ENCODE measurements around the gene CPSF4L.

The CPSF4L gene

DNA sequence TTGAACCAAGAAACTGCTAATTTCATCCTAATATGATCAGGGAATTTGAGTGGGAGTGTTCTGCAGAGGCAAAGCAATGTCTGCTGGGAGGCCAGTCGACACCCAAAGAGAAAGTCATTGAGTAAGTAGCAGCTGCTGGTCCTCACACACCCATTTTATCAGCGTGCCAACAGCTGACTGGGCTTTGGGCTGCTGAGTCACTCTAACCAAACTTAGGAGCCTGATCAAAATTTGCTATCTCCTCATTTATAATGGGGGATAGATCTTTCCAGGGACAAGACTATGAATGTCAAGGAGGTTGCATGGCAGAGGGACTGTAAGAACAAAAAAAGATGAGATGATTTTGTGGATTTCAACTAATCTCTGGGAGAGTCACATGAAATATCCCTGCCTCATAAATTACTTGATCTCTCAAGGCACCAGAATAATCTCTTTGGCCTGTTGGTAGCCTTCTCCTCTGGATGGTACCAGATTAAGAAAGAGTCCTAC is 32.9 kb downstream of the CPSF4L start:
- DNase-seq, result peak; percentile 62

DNA sequence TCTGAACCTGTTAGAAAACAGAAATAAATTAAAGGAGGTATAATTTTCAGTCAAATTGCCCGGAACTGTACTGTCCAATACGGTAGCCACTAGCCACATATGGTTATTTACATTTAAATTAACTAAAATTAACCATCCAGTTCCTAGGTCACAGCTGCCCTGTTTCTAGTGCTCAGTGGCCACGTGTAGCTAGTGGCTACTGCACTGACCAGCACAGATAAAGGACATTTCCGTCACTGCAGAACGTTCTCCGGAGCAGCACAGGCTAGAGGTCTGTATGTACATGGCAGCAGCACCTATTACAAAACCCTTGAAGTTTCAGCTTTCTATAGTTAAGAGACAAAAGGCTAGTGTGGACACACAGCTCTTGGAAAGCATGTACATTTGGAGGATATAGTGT is 33.7 kb downstream of the CPSF4L start:
- no peak for DNase-seq

DNA sequence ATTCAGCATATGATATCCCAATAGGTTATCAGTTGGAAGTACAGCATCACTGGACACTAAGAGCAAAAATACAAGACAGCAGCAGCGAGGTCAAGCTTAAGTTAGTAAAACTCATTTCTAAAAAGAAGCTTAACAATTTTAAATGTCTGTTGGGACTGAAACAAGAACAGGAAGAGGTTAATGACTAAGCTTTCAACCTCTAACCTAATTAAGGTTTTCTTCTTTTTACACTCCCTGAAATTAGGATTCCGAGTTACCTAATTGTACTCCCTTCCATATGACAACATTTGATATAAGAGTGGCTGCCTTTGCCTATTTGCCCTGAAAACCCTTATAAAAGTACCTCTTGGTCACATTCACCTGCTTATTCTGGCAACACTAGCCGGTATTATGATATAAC is 34.3 kb downstream of the CPSF4L start:
- no peak for DNase-seq

DNA sequence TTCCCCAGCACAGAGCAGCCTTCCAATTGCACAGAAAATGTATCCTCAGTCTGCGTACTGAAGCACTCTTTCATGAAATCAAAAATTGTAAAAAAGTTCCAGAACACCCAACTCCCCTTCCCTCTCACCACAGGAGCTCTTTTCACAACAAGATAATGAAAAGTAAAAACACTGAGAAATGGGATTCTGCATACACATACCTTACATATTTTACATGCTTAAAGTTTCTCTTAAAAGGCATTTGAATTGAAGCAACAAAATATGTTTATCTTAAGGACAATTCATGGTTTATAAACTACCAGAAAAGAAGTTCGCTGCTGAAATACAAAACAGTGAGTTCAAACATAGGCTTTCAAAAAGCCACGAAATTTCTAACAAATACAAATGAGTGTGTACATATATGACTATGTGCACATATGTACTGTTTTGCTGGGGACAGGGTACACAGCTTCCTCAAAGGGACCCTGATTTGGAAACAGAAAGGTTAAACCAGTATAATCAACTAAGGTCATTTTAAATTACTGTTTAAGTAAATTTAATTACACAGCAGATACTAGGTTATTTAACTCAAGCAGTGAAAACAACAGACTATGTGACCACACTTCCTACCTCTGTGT is 35.0 kb downstream of the CPSF4L start:
- no peak for DNase-seq

DNA sequence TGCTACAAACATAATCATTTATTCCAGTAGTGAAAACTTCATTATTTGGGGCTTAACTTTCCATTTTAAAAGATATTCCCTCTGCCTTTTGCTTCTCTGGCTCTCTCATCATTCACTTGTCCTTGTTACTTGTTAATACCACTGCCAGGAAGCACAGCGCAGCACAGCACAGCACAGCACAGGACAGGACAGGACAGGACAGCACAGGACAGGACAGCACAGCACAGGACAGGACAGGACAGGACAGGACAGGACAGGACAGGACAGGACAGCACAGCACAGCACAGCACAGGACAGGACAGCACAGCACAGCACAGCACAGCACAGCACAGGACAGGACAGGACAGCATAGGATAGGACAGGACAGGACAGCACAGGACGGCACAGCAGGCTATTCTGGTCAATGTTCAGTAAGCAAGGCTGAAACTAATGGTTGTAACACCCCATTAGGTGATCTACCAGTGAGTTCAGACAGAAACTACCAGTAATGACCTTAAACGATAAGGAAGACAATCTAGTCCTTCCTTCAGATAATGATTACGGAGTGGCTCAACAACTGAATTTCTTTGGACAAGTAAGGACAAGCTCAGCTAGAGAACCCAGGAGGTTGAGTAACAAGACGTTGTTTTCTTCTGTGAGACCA is 36.9 kb downstream of the CPSF4L start:
- DNase-seq, result no peak

DNA sequence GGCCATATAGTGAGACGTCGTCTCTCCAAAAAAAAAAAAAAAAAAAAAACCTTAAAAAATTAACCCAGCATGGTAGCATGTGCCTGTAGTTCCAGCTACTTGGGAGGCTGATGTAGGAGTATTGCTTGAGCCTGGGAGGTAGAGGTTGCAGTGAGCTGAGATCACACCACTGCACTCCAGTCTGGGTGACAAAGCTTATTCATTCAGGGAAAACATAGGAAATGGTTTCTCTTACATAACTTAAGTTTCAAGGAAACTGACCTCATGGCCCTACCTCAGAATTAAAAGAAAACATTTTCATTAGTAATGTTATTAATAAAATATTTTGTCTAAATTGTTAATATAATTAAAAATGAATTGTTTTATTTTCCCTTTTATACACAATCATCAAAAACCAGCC is 37.4 kb downstream of the CPSF4L start:
- DNase-seq, result no peak

DNA sequence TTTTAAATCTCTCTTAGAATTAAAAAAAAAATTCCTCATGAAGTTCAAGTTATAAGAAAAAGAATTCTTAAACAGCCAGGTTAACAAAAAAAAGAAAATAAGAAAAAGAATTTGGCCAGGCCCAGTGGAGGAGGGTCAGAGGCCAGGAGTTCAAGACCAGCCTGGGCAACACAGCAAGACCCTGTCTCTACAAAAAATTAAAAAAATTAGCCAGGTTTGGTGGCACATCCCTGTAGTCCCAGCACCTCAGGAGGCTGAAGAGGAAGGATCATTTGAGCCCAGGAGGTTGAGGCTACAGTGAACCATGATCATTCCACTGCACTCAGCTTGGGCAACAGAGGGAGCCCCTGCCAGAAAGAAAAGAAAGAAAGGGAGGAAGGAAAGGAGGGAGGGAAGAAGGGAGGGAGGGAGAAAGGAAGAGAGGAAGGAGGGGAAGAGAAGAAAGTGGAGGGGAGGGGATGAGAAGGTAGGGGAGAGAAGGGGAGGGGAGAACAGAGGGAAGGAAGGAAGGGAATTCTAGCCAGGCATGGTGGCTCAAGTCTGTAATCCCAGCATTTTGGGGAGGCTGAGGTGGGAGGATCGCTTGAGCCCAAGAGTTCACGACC is 38.0 kb downstream of the CPSF4L start:
- no peak for DNase-seq

DNA sequence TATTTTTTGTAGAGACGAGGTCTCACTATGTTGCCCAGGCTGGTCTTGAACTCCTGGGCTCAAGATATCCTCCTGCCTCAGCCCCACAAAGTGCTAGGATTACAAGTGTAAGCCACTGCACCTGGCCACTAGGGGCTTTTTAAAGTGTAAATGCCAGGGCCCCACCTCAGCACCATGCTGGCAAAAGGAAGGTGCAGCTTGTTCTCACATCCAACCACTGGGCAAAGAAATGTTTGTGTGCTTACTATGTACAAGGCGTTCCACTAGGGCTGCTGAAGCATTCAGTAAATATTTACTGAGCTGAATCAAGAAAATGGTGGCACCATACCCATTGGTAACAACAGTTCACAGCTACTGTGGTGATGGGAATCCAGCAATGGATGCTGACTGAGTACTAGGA is 46.2 kb downstream of the CPSF4L start:
- DNase-seq, result no peak

DNA sequence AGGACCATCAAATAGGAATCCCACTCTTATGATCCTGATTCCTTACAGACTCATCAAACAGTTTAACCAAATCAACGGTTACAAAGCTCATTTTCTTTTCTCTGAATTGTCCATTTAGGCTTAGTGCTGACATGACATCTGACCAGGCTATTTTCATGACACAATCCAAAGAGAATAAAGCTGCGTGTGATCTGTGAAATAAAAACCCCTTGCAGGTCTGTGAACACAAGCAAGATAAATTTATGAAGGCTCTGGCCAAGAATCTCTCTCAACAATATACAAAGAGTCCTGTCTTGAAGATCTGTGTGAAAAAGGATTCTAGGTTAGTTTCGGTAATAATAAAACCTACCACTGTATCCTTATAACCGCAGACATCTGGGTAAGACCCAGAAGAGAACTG is 46.8 kb downstream of the CPSF4L start:
- DNase-seq, result no peak

DNA sequence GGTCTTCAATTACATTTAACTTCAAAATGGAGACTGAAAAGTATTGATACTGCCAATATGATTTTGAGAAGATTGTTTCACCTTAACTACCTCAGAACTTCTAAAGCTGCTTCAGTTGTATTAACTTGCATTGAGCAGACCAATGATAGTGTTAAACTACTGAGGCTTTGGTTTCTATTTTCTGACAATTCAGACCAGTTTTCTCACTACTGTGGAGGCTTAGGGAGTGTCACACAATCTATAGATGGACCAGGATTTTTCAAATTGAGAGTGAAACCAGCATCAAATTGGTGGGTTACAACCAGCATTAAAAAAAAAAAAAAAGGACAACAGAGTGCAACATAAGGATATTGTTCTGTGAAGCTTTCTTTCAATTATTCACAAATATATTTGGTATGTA is 47.7 kb downstream of the CPSF4L start:
- DNase-seq, result no peak

DNA sequence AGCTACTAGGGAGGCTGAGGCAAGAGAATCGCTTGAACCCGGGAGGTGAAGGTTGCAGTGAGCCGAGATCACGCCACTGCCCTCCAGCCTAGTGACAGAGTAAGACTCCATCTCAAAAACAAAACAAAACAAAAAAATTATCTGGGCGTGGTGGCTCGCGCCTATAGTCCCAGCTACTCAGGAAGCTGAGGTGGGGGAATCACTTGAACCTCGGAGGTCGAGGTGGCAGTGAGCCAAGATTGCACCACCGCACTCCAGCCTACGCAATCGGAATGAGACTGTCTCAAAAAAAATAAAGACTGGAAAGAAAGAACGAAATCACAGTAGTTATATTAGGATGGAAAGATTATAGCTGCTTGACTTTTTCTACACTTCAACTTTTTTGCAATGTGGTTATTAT is 49.9 kb downstream of the CPSF4L start:
- DNase-seq, result no peak

DNA sequence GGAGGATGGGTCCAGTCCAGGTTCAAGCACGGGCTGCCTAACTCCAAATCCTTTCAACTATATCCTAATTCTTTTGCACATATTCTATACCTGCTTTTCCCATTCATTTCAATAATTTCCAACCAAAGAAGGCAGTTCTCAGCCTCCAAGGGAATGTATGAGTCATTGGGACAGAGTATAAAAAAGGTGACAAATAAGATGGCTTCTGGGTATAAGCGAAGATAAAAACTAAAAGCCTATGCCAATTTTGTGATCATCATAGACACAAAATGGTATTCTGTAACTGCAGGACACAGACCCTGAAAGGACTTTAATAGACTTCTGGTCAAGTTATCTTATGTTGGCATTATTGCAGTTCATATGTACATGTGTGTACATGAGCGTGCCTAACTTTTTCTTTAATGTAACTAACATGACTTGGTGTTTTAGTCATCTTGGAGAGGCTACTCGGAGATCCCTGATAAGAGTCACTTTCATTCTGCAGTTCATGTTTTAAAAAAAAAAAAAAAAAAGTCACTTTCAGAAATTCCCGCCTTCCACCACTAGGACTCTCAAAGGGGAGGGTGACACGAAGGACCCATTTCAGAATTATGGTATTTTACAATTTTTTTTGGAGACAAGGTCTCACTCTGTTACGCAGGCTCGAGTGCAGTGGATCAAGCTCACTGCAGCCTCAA is 51.5 kb downstream of the CPSF4L start:
- no peak for DNase-seq

DNA sequence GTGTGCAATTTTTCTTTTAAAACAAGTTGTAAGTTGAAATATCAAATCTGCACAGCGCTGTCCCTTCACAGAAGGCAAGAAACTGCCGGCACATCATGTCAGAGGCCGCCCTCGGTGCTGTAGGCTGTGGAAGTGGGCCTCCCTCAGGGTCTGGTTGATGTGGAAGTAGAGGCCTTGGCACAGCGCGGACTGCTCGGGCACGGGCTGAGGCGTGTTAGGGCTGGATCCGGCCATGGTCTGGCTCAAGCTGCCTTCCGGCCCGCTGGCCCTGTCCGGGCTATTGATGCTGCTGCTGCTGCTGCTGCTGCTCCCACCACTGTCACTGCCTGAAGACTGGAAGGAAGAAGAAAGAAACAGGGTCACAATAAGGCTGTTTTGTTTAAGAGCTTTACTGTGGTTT is 52.2 kb downstream of the CPSF4L start:
- DNase-seq, result no peak

DNA sequence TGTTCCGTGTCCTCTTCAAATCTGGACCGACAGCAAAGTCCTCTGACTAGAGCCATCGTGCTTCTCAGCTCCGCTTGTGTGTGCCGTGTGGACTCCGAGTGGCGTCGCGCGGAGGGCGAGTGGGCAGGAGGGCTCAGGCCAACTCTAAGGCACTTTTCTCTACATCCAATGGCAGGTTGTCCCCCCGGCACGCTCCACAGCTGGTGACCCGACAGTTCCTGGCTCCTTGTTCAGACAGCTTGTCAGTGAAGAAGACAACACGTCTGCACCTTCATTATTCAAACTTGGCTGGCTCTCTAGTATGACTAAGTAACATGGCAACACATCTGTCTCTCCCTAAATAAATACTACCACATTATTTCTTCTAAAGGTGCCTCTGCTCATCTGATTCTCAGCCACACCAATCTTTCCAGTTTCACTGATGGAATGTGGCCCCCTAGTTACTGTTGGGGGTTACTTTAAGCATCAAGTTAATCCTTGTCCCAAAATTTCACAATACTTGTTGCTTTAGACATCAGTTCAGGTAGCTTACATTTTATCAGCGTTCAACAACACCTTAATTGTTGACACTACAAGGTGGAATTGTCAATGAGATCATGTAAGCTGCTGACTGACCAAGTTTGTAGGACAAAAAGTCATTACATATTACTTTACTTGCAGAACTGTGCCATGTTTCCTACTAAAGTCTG is 53.4 kb downstream of the CPSF4L start:
- DNase-seq, result no peak

DNA sequence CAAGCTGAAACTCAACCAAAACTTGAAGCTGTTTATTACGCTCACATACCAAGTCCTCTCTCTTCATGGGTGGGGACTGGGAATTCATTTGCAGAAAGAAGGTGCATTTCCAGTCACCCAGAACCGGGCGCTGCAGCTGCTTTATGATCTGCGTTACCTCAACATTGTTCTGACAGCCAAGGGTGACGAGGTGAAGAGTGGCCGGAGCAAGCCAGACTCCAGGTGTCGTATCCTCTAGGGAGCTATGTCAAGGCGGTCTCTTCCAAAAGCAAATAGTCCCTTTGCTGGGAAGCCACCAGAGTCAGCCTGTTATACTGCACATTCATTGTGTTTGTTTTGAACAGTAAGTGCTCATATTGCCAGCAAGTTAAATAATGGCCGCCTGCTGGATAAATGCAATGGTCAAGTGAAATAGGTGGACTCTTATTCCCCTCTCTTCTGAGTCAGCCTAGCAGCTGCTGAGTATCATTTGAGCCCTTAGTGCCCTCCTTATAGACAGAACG is 56.2 kb downstream of the CPSF4L start:
- no peak for DNase-seq

DNA sequence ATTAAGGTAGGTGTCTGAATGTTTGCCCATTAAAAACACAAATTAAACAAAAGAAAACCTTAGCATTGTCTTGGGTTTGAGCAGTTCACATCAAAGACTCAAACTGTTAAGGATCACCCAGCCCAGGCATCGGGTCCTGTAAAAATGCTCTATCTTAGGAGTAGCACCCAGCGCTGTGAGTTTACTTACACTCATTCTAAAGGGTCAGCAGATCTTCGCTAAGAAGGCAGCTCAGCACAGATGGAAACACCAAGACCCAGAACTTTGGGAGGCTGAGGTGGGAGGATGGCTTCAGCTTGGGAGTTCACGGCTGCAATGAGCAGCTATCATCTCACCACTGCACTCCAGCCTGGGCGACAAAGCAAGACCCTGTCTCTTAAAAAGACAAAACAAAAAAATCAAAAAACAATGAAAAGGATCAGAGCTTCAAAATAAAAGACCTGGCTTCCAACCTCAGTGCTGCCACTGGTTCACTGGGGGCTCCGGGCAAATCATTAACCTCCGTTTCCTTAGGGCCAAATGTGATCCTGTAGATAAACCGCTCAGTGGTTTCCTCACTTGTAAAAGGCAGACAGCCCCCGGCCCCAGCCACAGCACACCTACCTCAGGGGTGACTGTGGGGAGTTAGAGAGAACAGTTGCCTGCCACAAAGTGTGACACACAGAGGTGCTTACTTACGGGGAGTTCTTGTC is 57.7 kb downstream of the CPSF4L start:
- no peak for DNase-seq

DNA sequence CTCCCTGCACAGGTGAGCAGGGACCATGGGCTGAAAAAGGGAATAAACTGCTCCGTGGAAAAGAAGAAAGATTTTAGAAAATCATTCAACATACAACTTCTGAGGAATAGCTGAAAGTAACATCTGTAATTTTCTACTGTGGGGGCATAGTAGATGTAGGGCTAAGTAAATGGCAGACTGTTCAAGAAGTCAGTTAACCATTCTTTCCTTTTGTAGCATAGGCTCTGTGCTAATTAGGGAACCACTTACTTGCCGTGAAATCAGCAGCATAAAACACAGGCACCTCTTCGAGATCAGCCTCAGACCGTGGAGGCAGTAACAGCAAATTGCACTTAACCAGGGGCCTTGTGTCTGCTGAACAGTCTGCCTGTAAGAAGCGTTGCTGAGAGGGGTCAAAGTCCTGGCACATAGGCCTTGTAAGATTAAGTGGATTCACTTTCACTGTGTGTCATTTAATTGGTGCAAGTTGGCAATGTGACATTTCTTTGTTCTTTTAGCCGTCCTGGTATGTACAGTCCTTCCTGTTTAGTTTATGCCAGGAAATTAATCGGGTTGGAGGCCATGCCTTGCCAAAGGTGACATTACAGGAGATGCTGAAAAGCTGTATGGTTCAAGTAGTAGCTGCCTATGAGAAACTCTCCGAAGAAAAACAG is 58.4 kb downstream of the CPSF4L start:
- DNase-seq, result no peak

DNA sequence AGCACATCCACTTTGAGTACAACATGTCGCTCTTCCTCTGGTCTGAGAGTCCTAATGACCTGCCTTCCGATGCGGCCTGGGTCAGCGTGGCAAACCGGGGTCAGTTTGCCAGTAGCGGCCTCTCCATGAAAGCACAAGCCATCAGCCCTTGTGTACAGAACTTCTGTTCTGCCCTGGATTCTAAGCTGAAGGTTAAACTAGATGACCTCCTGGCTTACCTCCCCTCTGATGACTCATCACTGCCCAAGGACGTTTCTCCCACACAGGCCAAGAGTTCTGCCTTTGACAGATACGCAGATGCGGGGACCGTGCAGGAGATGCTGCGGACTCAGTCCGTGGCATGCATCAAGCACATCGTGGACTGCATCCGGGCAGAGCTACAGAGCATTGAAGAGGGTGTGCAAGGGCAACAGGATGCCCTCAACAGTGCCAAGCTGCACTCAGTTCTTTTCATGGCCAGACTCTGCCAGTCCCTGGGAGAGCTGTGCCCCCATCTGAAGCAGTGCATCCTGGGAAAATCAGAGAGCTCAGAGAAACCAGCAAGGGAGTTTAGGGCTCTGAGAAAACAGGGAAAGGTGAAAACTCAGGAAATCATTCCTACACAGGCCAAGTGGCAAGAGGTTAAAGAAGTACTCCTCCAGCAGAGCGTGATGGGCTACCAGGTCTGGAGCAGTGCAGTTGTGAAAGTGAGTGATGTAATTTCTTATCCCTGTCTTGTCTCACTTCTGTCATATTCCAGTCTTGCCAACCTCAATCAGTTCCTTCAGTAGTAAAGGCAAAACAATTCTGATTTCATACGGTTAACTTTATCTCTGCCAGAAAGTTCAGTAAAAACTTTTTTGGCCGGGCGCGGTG is 60.2 kb downstream of the CPSF4L start:
- no peak for DNase-seq

DNA sequence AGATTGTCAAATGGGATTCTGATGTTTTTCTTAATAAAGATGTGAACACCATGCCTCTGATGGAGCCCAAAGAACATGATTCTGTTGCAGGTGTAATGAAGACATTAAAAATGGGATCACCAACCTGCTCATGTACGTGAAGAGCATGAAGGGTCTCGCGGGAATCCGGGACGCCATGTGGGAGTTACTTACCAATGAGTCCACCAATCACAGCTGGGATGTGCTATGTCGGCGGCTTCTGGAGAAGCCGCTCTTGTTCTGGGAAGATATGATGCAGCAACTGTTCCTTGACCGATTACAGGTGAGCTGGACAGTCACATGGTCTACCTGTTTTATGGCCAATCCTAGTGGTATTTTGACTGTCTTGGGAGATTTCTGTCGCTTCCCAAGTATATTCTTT is 61.2 kb downstream of the CPSF4L start:
- DNase-seq, result no peak

DNA sequence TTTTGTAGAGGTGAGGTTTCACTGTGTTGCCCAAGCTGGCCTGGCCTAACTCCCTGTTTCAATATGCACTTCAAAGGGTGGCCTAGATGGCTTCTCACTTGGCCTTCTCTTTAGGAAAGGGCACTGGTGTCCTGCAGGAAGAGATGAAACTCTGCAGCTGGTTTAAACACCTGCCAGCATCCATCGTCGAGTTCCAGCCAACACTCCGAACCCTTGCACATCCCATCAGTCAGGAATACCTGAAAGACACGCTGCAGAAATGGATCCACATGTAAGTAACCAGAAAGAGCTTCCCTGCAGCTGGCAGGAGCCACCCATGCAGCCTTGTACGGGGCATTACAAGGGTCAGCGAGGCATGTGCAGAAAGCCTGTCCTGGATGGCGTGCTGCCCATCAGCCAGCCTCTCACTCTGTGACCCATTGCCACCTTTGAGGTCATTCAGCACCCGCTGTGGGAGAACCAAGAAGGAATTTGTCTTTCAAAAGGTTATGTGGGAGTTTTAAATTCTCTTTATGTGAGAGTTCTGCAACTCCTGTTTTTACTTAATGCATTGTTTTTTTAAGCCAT is 61.8 kb downstream of the CPSF4L start:
- no peak for DNase-seq

DNA sequence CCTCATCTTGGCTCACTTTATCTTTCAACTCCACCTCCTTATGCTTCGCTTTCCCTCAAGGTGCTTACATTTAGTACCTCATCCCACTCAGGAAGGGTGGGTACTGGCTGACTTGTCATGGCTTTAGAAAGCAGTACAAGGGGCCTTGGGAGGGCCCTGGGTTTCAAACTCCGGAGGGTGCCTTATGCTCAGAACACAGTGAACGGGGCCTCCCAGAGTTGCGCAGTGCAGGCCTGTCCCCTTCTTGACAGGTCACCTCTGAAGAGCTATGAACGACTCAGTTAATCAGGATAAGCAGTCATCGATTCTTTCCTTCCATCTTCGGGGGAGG is 62.8 kb downstream of the CPSF4L start:
- no peak for DNase-seq
